IPS DF 4.7 (cell line): Measurements from ENCODE around the gene FOXP2.
"Not testable (repeated sequence)": the region's sequence is repeated elsewhere in the genome, so short reads cannot be mapped to it uniquely, and the experiment has no call there.

Source experiments
- DNase-seq: peaks from one replicate; pipeline ENCODE4 v3.0.0-alpha.2; 2013; ENCODE audit warnings: low spot score; ENCODE audit errors: extremely low read depth

FOXP2 gene

DNA sequence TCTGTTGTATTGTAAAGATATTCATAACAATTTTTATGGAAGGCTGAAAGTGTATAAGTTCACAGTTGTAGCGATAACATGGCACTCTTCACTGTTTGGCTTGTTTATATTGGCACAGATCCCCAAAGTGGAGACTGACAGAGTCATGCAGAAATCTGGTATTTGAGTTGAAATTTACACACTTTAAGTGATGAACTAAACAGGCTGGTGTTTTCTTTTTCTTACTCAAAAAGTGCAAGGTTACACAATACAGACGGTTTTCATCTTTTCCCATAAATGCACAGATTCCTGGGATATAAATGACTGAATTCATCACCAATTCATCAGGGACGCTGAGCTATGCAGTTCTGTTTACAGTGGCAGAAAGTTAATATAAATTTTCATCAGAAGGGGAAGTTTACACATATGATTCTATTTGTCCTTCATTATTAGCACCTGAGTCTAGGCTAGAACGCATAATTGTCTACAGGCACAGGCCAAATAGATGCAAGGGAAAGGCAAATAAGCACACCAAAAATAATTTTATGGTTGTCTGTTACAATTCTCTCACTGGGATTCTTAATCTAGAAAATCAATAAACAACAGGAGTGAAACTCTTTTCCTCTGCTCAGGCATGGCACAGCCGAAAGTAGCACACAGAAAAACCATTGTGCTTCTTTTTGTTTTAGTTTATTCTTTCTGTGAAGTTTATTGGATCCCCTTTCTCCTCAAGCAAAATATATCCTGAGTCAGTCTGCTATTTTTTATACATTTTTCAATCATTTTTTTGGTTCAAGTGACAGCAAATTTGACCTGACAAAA is 88.0 kb downstream of the FOXP2 start:
- DNase-seq, result no peak

DNA sequence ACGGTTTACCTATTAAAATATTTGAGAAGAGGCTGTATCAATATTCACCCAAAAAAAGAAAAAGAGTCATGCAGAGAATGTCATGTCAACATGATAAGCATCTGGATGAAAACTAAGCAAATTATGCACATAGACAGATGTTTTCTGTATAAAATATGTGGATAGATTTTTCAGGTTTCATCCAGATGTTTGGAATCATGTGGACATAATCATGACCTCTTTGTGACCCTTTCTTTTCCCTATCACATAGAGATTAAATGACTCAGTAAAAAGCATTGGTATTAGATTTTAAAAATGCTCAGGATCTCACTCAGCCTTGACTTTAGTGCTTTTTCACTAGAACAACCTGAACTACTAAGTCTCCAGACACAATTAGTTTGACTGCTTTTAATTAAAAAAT is 90.0 kb downstream of the FOXP2 start:
- DNase-seq, result no peak

DNA sequence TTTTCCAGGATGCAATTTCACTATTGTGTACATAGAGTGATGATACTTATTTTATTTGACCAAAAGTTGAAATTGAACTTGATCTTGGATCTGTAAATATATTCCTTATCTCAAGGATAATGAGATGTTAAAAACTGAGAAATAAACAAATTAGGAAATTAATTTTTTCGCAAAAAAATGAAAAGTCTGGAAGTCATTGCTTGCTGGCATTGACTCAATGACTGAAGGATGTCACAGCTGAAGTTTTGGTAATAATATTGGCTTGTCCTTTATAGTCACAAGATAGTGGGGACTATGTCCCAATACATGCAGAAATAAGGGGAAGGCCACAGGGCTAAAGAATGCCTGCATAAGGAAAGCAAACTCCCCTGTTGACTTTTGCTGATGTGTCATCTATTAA is 92.8 kb downstream of the FOXP2 start:
- no peak for DNase-seq

DNA sequence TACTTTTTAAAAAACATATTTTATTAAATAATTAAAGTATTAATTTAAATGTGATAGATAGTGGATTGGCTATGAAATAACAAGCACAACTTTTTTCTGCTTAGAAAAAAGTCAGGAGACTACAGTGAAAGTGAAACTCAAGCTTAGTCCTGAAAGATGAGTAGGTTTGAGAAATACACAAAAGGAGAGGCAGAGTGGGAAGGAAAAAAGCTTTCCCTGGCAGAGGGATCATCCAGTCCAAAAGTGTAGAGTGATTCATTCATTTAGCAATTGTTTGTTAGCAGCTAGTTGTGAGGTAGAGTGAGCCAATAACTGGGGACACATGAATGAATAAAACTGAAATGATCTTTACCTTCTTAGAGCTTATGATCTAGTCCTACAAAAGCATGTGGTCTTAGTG is 93.5 kb downstream of the FOXP2 start:
- no peak for DNase-seq

DNA sequence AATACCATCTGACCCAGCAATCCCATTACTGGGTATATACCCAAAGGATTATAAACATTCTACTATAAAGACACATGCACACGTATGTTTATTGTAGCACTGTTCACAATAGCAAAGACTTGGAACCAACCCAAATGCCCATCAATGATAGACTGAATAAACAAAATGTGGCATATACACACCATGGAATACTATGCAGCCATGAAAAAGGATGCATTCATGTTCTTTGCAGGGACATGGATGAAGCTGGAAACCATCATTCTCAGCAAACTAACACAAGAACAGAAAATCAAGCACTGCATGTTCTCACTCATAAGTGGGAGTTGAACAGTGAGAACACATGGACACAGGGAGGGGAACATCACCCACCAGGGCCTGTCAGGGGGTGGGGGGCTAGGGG is 96.2 kb downstream of the FOXP2 start:
- not testable (repeated sequence) for DNase-seq

DNA sequence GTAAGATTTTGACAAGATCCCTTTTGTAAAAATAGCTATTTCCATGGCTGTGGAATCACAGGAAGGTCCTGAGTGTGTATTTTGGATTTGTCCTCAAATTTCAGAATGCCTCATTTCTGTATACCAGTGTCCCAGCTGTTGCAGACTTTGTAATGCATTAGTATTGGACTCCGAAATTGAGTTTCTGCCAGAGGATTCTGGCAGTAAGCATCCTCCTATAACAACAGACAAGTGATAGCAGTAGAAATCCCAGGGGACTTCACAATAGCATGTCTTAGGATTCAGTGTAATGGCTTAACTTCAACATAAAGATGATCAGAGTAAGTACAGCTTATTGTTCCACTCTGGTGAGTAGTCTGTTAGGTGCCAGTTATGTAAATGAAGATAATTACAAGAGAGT is 104.6 kb downstream of the FOXP2 start:
- DNase-seq, result no peak

DNA sequence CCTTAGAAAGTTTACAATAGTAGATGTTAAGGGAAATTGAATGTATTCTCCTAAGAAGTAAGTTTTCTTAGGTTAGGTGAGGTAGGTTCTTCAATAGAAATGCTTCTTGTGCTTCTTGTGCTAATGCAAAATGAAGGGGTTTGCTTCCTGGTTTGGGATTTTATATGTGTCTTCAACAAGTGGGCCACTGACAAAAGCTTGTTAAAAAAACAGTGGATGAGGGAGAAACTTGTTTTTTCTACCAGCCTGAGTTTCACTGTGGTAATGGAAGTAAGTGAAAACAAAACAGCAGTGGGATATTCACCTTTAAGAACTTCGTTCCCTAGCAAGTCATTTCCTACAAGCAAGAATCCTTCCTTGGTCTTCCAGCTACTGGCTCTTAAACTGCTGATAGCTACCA is 107.5 kb downstream of the FOXP2 start:
- no peak for DNase-seq

DNA sequence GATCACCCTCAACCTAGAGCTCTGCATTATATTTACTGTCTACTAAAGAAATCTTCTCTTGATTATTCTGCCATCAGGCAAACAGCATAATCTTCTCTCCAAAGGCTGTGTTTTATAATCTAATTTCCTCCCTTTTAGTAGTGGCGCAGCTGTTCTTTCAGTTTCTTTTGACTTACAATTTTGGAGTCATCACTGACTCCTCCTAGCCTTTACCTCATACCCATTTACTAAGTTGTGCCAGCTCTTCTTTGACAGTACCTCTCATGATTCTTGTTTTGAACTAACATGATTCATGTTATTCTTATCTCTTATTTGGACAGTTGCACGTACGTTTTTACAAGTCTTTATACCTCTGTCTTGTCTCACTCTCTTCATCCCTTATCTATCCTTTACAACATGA is 113.0 kb downstream of the FOXP2 start:
- no peak for DNase-seq

DNA sequence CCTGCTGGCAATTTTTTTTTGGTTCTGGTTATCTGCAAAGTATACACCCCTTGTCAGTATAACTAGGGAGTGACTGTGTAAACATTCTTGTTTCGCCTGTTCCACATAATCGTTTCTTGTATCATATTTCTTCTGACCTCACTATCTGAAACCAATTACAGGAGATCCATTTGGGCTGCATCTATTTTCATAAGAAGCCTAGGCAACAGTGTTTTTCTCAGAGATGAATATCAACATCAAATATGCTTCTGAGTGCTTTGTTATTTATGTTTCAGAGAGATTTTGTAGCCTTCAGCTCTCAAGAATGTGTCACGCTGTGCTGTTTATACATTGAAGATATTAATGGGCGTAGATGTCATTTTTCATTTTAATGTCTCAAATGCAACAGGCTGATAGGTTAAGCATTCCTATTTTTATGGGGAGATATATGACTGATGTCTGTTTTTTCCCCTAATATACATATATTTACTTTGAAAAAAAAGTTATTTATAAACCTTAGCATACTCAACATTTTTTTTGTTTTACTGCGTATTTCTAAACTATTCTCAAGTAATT is 115.5 kb downstream of the FOXP2 start:
- no peak for DNase-seq

DNA sequence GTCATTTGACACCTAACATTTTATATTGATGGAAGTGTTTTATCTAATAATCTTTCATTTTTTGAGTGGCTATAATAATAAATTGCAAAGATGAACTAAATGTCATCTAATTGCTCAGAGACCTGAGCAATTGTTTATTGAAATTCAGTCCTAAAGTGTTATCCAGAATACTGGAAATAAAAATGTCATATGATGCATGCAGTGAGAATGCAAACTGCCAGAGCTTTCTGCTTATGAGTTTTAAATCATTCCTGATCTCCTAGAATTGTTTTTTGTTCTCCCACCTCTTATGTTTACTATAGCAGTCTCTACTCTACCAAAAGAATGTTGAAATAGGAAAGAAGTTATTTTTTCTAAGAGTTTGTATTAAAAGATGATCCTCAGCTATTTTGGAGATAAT is 116.7 kb downstream of the FOXP2 start:
- DNase-seq, result no peak

DNA sequence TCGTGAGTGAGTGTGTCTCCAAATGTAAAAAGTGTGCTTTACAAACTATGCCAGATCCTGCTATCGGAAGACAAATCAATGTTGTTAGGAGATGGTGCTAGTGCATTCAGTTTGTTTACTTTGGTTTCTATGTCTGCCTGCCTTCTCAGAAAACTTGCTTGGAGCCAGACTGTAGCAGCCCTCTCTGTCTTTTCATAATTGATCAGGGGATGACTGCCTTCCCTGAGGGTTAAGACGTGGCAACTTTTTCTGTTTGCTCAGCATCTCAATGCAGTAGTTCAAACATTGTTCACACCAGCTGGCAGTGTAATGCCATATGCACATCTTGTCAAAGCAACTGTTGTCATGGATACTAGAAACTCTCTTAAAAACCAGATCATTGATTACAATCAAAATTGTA is 118.5 kb downstream of the FOXP2 start:
- DNase-seq, result no peak

DNA sequence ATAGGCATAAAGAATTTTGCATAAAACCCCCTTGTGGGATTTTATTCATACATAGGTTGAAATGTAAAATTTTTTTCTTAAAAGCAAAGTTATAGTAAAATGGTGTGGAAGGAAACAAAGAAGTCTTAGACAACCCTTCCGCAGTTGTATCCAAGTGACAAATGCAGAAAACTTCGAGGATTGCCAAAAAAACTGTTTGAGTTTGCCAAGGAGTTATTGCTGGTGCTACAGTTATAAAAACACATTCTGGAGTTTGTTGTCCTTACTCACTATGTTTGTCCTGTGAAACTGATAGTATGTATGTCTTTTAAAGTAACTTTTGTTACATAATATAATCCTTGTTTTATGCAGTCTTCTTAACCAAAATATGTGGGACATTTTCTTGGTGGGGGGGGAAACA is 120.3 kb downstream of the FOXP2 start:
- no peak for DNase-seq

DNA sequence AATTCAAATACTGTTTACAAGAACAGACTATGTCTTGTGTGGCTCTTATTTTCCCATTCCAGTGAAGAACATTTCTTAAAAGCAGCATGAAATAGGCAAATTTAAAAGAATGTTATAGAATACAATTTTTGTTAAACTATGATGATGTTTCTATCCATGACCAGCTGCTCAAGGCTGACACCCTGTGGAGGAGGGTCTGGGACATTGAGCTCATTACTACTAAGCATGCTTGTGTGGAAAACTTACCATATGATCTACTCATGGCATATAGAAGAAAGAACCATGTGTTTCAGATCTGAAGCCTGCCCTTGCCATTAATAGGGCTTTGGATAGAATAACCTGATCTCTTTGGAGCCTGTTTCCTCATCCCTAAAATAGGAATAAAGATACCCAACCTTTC is 125.0 kb downstream of the FOXP2 start:
- no peak for DNase-seq

DNA sequence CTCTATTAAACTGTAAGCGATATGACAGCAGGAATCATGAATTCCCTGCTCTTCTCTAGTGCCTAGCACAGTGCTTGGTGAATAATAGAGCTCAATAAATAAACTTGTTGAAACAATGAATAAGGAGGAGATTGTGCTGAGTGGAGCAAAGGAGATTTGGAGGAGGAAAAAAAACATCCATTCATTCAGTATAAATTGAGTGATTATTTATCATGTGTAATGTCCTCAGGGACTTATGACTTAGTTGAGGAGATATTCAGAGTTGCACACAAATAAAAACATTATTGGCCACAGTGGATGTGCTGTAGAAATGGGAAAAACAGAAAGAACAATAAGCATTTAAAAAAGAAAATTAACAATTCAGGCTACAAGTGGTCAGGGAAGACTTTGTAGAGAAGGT is 125.7 kb downstream of the FOXP2 start:
- DNase-seq, result no peak

DNA sequence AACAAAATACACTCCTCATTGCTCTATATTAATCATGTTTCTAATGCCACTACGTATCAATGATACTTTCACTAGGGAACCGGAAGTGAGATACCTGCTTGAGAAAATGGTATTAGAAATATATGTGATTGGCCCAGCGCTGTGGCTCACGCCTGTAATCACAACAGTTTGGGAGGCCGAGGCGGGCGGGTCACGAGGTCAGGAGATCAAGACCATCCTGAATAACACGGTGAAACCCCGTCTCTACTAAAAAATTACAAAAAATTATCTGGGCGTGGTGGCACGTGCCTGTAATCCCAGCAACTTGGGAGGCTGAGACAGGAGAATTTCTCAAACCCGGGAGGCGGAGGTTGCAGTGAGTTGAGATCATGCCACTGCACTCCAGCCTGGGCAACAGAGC is 132.7 kb downstream of the FOXP2 start:
- DNase-seq, result not testable (repeated sequence)

DNA sequence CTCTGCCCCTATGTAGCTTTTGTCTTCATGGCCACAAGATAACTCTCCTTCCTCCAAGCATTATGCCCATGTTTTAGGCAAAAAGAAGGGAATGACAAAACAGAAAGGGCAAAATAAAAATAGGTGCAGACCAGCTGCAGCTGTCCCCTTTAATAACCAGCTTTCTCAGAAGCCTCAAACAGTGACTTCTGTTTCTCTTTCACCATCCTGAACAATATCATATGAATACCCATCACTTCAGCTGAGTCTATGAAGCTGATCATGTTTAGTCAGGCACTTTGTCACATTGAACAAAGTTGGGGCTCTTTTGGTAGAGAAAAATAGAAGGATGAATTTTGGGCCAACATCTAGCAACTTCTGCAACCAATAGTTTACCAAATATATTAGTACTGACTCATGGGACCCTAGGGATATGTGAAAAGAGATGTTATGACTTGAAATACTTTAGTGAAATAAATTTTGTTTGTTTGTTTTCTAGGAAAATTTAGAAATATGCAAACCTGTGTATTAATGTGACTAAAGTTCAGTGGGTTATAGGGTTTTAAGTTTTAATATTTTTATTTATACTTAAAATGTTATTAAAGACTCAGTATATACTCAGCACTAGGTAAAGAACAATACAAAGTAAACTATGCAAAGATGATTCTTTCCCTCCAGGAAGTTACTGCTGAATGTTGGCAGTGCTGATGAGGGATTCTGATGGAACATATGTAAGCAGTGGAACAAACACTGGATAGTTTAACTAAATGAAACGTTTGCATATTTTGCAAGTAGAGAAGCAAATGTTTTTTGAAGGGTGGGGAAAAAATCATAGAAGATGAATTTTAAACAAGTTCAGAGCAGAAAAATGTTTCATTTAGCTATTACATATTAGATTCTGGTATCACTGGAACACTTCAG is 133.7 kb downstream of the FOXP2 start:
- DNase-seq, result no peak

DNA sequence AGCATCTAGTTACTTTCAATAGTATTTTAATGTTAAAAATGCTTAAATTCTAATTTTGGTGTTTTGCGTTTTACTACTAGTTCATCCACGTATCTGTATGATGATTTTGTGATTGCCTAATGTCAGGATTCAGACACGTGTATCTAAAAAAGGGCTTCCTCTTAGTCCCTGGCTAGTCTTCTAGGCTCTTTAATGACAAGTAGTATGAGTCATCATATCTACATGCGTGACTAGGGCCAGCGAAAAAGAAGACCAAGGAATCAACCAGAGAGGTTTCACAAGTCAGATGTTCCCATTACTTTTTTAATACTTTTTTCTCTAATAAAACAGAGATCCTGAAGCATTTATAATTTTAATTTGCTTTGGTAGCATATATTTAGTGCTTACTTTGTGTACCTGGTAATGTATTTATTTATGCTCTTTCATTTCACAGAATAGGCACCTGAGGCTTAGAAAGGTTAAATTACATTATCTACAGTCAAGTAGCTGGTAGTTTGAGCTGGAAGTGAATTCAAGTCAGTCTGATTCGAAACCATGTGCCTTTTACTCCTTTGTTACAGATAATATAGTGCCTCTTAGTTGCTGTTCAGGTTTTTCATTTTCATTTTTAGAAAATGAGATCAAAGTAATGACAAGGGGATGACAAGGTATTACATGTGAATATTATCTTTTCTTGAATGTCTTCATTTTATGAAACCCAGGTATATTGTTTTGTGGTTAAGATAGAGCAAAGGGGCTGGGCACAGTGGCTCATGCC is 140.3 kb downstream of the FOXP2 start:
- no peak for DNase-seq

DNA sequence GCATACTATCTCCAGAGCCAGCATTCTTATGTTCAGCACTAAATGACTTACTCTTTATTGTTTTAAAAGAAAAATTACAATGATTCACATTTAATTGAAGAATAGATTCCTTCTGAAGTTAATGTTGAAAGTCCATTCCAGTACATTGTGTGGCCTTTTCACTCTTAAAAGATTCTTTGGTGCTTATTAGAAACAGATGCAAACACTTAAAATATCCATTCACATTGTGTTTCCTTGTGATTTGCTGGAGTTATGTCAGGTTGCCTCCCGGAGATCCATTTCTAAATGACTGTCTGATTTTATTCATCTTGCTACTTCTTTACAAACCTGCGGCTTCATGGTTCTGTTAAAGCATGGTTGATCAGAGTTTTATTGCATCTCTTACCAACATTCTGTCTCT is 152.8 kb downstream of the FOXP2 start:
- DNase-seq, result no peak

DNA sequence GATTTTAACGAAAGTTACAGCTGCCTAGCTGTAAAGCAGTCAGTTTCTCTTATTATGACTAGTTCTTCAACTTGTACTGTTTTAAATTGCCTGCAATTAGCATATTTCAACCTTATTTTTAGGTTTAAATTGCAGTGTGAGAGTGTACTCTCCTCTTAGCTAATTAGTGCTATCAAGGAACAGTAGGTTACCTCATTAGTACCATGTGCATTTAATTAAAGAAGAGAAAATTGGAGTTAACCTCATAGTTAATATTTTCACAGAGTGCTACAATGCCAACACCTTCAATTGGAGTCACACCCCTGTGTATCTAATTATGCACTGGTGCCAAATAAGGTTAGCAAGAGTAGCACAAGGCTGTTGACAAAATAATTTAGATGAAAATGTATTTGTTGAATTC is 154.6 kb downstream of the FOXP2 start:
- DNase-seq, result no peak

DNA sequence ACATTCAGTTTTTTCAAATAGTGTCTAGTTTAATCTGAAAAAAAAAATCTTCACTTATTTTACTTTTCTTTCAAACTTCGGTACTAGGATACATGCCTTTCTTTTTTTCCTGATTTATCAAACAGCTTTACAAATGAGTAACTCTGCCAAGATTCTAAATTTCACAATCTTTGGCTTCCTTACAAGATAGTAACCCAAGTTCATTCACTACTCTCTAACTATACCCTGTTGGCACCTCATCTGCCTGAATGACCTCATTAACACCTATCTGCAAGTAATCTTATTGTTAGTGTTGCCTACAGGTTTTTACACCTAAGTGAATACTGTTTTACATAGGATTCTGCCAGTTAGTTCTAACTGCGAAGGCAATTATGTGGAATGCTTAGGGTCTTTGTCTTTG is 159.8 kb downstream of the FOXP2 start:
- DNase-seq, result no peak

DNA sequence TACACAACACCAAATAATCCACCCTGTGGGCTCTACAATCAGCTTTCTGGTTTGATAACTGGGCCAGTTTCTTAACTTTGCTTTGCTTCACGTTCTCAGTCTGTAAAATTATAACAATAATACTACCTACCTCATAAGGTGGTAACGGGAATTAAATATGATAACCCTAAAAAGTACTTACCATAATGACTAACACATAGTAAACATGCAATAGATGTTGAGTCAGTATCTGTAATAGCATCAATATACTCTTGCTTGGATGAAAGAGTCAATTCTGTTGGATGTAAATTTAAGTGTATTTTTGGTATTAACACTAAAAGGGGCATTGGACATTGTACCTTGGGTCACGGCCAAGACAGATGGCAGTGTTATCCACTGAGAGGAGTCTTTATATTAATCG is 160.5 kb downstream of the FOXP2 start:
- DNase-seq, result no peak

DNA sequence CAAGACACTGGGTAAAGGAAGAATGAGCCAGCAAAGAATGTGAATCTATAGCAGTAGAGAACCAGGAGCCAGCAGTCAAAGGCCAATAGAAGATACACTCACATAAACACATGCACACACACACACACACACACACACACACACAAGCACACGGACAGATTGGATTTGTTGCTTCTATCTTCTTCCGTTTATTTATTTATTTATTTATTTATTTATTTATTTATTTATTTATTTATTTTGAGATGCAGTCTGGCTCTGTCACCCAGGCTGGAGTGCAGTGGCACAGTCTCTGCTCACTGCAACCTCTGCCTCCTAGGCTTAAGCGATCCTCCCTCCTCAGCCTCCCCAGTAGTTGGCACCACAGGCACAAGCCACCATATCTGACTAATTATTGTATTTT is 166.3 kb downstream of the FOXP2 start:
- not testable (repeated sequence) for DNase-seq
